Glutamatergic neuron (in vitro differentiated cells): ENCODE data around the gene ZNF136. TPM values are rescaled to one million over a fixed set of nuclear protein-coding genes. Genes with fewer than 3 reads are reported as not detected.

ENCODE experiments used
- DNase-seq: peaks from one replicate; pipeline ENCODE4 v3.0.0; 2022
- H3K27ac Mint-ChIP-seq: one replicate; pipeline ENCODE4 v1.8.0; 2020; ENCODE audit warnings: mild to moderate bottlenecking, mixed read lengths, inconsistent platforms; ENCODE audit not compliant: unreplicated experiment
- H3K27me3 Mint-ChIP-seq: one replicate; pipeline ENCODE4 v1.8.0; 2020; ENCODE audit warnings: mild to moderate bottlenecking, moderate library complexity, mixed read lengths, inconsistent platforms; ENCODE audit not compliant: unreplicated experiment
- H3K36me3 Mint-ChIP-seq: one replicate; pipeline ENCODE4 v1.8.0; 2020; ENCODE audit warnings: mild to moderate bottlenecking, mixed read lengths, inconsistent platforms; ENCODE audit not compliant: unreplicated experiment
- H3K4me1 Mint-ChIP-seq: one replicate; pipeline ENCODE4 v1.8.0; 2020; ENCODE audit warnings: mild to moderate bottlenecking, low read depth, mixed read lengths, inconsistent platforms; ENCODE audit not compliant: unreplicated experiment
- H3K4me3 Mint-ChIP-seq: one replicate; pipeline ENCODE4 v1.8.0; 2020; ENCODE audit warnings: mild to moderate bottlenecking, mixed read lengths, inconsistent platforms; ENCODE audit not compliant: unreplicated experiment
- H3K9me3 Mint-ChIP-seq: one replicate; pipeline ENCODE4 v1.8.0; 2020; ENCODE audit warnings: mild to moderate bottlenecking, moderate library complexity, mixed read lengths, inconsistent platforms; ENCODE audit not compliant: unreplicated experiment
- total RNA-seq: library from RNA; stranded (reverse); fragmentation: NEBNext Ultra II Directional; extraction: Animal tissue kit (Norgen Biotek cat#: 25700); gene quantifications from one replicate; pipeline ENCODE4 v1.2.1, GENCODE V29; 2021; ENCODE audit not compliant: unreplicated experiment
- TF ChIP-seq, protein P1 (sequence below): fragments of 200-600 bp; sonication (generic); IDR thresholded peaks from one replicate; pipeline ENCODE4 v1.5.0; 2021; ENCODE audit not compliant: partially characterized antibody, unreplicated experiment

ZNF136 gene
- total RNA-seq, 1 donor from 2014 or later: 15.5 TPM

DNA sequence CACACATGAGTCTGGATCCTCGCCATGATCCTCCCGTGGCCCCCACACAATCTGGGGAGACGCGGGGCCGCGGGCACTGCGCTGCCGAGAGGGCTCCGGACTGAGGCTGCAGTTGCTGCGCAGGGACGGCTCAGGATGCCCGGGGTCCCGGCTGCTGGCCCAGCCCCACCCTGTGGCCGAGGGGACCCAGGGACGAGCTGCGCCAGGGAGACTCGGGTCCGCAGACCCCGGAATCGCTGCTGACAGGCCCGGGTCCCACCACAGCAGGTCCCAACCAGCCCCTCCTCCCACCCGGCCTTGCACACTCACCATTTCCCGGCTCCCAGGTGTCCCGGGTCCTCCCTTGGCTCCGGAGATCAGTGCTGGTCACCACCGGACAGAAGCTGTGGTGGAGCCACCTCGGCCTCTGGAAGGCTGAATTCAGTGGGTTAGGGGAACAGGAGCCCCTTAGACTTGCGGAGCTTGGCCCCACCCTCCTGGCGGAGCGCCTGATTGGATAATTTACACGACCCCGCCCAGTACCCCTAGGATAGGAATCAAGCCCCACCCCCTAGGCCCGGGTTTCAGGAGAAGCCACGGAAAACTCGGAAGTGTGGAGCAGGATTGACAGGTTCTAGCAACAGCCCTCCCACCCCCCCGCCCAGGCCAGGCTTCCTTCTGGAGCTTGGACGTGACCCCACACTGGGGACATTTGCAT lies 74.4 kb downstream of the ZNF136 start:
- peaks cover 34% of the 10 kb centered on the region for H3K36me3 Mint-ChIP-seq
- TF ChIP-seq, protein P1, sequence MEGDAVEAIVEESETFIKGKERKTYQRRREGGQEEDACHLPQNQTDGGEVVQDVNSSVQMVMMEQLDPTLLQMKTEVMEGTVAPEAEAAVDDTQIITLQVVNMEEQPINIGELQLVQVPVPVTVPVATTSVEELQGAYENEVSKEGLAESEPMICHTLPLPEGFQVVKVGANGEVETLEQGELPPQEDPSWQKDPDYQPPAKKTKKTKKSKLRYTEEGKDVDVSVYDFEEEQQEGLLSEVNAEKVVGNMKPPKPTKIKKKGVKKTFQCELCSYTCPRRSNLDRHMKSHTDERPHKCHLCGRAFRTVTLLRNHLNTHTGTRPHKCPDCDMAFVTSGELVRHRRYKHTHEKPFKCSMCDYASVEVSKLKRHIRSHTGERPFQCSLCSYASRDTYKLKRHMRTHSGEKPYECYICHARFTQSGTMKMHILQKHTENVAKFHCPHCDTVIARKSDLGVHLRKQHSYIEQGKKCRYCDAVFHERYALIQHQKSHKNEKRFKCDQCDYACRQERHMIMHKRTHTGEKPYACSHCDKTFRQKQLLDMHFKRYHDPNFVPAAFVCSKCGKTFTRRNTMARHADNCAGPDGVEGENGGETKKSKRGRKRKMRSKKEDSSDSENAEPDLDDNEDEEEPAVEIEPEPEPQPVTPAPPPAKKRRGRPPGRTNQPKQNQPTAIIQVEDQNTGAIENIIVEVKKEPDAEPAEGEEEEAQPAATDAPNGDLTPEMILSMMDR: no peak
- no peak for DNase-seq
- H3K4me1 Mint-ChIP-seq: peaks cover 5% of the 10 kb centered on the region
- H3K4me3 Mint-ChIP-seq: no peak overlapping the region
- no peak overlapping the region for H3K27ac Mint-ChIP-seq
- peaks cover 3% of the 10 kb centered on the region for H3K27me3 Mint-ChIP-seq
- H3K9me3 Mint-ChIP-seq: peaks cover 8% of the 10 kb centered on the region

Other genes with a start within 250 kb of the ZNF136 start
- 17.8 TPM for gene ZNF700, start 238.0 kb upstream of the ZNF136 start, total RNA-seq
- 10.3 TPM for gene ZNF763, start 198.1 kb upstream of the ZNF136 start, total RNA-seq
- 4.5 TPM for gene ZNF433, start 127.4 kb upstream of the ZNF136 start, total RNA-seq
- 1.6 TPM for gene ZNF878, start 110.1 kb upstream of the ZNF136 start, total RNA-seq
- 22.2 TPM for gene ZNF844, start 98.4 kb upstream of the ZNF136 start, total RNA-seq
- 8.1 TPM for gene ZNF20, start 22.7 kb upstream of the ZNF136 start, total RNA-seq
- gene ZNF625, start 6.4 kb upstream of the ZNF136 start, total RNA-seq: 25.1 TPM
- 15.2 TPM for gene ZNF44, start 131.8 kb downstream of the ZNF136 start, total RNA-seq
- gene ZNF563, start 170.5 kb downstream of the ZNF136 start, total RNA-seq: 3.8 TPM
- 1.2 TPM for gene ZNF442, start 202.6 kb downstream of the ZNF136 start, total RNA-seq
- 2.6 TPM for gene ZNF799, start 238.2 kb downstream of the ZNF136 start, total RNA-seq